Calu3 (cell line): ENCODE data around the gene TRAK1. TPM values are rescaled to one million over a fixed set of nuclear protein-coding genes. Genes with fewer than 3 reads are reported as not detected.

Source experiments
- BruUV-seq: library from RNA; stranded (reverse); fragments of 400-500 nt; replicated peaks from 2 replicates; lab custom pipeline; 2021; lab: Mats Ljungman, UMichigan
- CTCF ChIA-PET: fragments of 300-600 bp; sonication (Branson Sonifier 250); formaldehyde crosslinking; loops from one replicate; lab custom pipeline; 2022; ENCODE audit warnings: antibody characterized with exemption; lab: Charles Lee
- DNase-seq: peaks from one replicate; pipeline ENCODE4 v3.0.0; 2022
- H3K27ac Mint-ChIP-seq: one replicate; pipeline ENCODE4 v1.8.0; 2022; ENCODE audit warnings: mixed read lengths; ENCODE audit not compliant: unreplicated experiment
- H3K27me3 Mint-ChIP-seq: one replicate; pipeline ENCODE4 v1.8.0; 2022; ENCODE audit warnings: mixed read lengths; ENCODE audit not compliant: unreplicated experiment
- H3K36me3 Mint-ChIP-seq: one replicate; pipeline ENCODE4 v1.8.0; 2022; ENCODE audit warnings: mild to moderate bottlenecking, moderate library complexity, mixed read lengths; ENCODE audit not compliant: insufficient read depth, unreplicated experiment
- H3K4me1 Mint-ChIP-seq: one replicate; pipeline ENCODE4 v1.8.0; 2022; ENCODE audit warnings: mild to moderate bottlenecking, low read depth, mixed read lengths; ENCODE audit not compliant: unreplicated experiment
- H3K4me3 Mint-ChIP-seq: one replicate; pipeline ENCODE4 v1.8.0; 2022; ENCODE audit warnings: mild to moderate bottlenecking, low read depth, moderate library complexity, mixed read lengths; ENCODE audit not compliant: unreplicated experiment
- H3K9me3 Mint-ChIP-seq: one replicate; pipeline ENCODE4 v1.8.0; 2022; ENCODE audit warnings: low read depth, mixed read lengths; ENCODE audit not compliant: unreplicated experiment
- intact Hi-C: fragments of 100-400 bp; cut with micrococcal nuclease; formaldehyde crosslinking; loops from one replicate; pipeline ENCODE4 v1.10.0; 2022; ENCODE audit not compliant: unreplicated experiment
- total RNA-seq: library from RNA; stranded (reverse); gene quantifications from 2 replicates; pipeline ENCODE4 v1.2.3, GENCODE V29; 2022
- TF ChIP-seq, protein P1 (sequence below): fragments of 200-600 bp; IDR thresholded peaks from one replicate; pipeline ENCODE4 v1.8.0; 2022; ENCODE audit warnings: antibody characterized with exemption; ENCODE audit not compliant: unreplicated experiment

Gene TRAK1
- total RNA-seq, 1 experiment from 2014 or later: 108 TPM

DNA sequence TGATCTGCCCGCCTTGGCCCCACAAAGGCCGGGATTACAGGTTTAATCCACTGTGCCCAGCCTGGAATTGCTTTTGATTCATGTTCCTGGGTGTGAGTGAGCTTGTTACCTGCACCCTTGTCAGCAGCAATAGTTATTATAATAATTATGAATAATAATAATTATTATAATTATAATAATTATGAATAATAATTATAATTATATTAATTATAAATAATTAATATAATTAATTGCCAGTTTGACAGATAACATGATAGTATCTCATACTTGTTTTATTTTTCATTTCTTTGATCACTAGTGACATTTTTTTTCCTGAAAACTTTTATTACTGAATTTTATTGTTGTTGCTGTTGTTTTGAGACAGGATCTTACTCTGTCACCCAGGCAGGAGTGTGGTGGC is 21.1 kb upstream of the TRAK1 start:
- no peaks in the 10 kb centered on the region for H3K36me3 Mint-ChIP-seq
- no peak overlapping the region for H3K4me3 Mint-ChIP-seq
- intact Hi-C loops: no loop called here
- CTCF ChIA-PET: interaction anchor here (2.1 kb wide), 1 partner anchor 9 kb away, joined by 5 read pairs; no protein-coding TSS in a partner anchor
- no peaks in the 10 kb centered on the region for H3K27me3 Mint-ChIP-seq
- no peak for DNase-seq
- BruUV-seq: no TSS peak
- TF ChIP-seq, protein P1, sequence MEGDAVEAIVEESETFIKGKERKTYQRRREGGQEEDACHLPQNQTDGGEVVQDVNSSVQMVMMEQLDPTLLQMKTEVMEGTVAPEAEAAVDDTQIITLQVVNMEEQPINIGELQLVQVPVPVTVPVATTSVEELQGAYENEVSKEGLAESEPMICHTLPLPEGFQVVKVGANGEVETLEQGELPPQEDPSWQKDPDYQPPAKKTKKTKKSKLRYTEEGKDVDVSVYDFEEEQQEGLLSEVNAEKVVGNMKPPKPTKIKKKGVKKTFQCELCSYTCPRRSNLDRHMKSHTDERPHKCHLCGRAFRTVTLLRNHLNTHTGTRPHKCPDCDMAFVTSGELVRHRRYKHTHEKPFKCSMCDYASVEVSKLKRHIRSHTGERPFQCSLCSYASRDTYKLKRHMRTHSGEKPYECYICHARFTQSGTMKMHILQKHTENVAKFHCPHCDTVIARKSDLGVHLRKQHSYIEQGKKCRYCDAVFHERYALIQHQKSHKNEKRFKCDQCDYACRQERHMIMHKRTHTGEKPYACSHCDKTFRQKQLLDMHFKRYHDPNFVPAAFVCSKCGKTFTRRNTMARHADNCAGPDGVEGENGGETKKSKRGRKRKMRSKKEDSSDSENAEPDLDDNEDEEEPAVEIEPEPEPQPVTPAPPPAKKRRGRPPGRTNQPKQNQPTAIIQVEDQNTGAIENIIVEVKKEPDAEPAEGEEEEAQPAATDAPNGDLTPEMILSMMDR: no peak
- no peaks in the 10 kb centered on the region for H3K9me3 Mint-ChIP-seq
- no peak overlapping the region for H3K27ac Mint-ChIP-seq
- H3K4me1 Mint-ChIP-seq: peaks cover 22% of the 10 kb centered on the region

DNA sequence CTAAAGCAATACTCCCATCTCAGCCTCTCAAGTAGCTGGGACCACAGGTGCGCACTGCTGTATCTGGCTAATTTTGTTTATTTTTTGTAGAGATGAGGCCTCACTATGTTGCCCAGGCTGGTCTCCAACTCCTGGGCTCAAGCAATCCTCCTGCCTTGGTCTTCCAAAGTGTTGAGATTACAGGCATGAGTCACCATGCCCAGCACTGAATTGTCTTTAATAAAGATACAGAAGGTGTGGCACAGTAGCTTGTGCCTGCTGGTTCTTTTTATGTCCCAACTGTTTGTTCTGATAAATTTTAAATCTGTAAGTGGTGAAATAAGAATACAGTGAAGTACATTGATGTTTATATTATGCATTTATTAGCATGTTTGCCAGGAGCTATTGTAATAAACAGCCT is 20.6 kb upstream of the TRAK1 start:
- Mint-ChIP-seq H3K27me3 (no peaks in the 10 kb centered on the region), H3K27ac (no peak overlapping the region)
- CTCF ChIA-PET: interaction anchor here (2.1 kb wide), 1 partner anchor 9 kb away, joined by 5 read pairs; no protein-coding TSS in a partner anchor

DNA sequence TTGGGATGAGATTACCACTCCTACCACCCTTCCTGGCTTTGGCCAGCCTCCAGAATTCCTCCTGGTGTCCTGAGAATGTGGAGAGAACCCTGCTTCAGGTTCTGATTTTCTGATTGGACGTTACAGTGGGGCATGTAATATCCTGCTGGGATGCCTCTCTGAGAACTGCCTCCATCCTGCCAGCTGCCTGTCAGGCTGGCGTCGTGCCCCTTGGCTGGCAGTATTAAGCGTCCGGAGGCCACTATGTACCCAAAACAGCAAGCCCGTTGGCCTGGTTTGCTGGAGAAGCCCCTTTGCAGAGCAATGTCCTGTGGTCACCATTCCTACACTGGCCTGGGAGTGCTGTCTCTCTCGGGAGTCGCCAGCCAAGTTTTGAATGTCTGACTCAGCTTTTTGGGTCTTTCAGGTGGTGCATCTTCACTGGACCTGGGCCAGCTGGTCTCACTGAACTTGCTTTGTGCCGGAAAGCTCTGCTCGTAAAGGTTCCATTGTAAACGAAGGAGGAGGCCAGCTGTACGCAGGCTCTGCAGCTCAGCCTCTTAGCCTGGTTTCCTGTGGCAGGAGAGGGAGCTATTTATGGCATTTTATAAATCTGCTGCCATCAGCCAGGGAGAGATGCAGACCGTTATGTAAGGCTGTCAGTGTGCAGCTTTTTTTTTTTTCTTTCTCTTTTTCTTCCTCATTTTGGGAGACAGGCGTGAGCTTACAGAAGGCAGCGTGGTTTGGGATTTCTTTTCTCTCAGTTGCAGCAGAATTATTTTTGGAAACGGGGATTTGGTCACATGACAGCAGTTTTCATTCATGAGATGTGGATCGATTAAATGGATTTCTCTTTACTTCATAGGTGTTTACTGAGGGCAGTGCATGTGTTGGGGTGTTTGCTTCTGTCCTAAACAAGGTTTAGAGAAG is 19.0 kb upstream of the TRAK1 start:
- no peak for DNase-seq
- no peak overlapping the region for H3K4me3 Mint-ChIP-seq
- TF ChIP-seq, protein P1: no peak

More for the DNA sequence above, 20.6 kb upstream of the TRAK1 start:
- H3K4me1 Mint-ChIP-seq: peaks cover 22% of the 10 kb centered on the region
- no peaks in the 10 kb centered on the region for H3K36me3 Mint-ChIP-seq
- intact Hi-C loops: no loop called here
- TF ChIP-seq, protein P1: no peak
- no peak overlapping the region for H3K4me3 Mint-ChIP-seq
- BruUV-seq: no TSS peak
- no peak for DNase-seq
- H3K9me3 Mint-ChIP-seq: no peaks in the 10 kb centered on the region

DNA sequence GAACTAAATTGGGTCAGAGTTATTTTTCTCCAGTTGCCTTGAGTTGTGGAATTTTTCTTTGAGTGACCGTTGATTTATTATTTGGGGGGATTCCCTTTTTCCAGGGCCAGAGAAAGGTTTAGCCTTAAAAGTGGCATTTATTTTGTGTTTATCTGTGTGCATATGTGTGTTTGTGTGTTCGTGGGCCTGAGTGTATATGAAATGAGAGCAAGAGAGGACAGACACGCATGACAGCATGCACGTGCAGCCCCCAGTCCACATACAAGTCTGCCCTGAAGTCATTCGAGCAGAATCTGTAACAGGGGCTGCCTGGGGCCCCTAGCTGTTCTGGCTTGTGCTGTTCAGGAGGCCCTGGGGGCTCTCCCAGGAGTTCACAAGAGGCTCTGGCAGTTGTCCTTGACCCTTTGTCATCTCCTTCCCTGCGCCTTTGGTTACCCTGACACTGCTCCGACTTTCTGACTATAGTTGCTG is 18.3 kb upstream of the TRAK1 start:
- no TSS peak for BruUV-seq
- no peak overlapping the region for H3K4me3 Mint-ChIP-seq
- no peaks in the 10 kb centered on the region for H3K36me3 Mint-ChIP-seq
- CTCF ChIA-PET: interaction anchor here (0.7 to 1.5 kb wide), 2 partner anchors 23 to 108 kb away, joined by 3 read pairs; no protein-coding TSS in a partner anchor
- DNase-seq: no peak
- no peak overlapping the region for H3K27ac Mint-ChIP-seq
- H3K27me3 Mint-ChIP-seq: no peaks in the 10 kb centered on the region
- intact Hi-C loops: no loop called here
- H3K9me3 Mint-ChIP-seq: no peaks in the 10 kb centered on the region
- TF ChIP-seq, protein P1: no peak
- H3K4me1 Mint-ChIP-seq: peaks cover 21% of the 10 kb centered on the region

More for the DNA sequence above, 19.0 kb upstream of the TRAK1 start:
- H3K27ac Mint-ChIP-seq: no peak overlapping the region
- CTCF ChIA-PET: interaction anchor here (0.7 to 2.1 kb wide), 3 partner anchors 11 to 107 kb away, joined by 3 to 12 read pairs (median 5); no protein-coding TSS in a partner anchor
- peaks cover 15% of the 10 kb centered on the region for H3K4me1 Mint-ChIP-seq
- no TSS peak for BruUV-seq
- intact Hi-C loops: no loop called here
- no peaks in the 10 kb centered on the region for H3K27me3 Mint-ChIP-seq
- no peaks in the 10 kb centered on the region for H3K9me3 Mint-ChIP-seq
- no peaks in the 10 kb centered on the region for H3K36me3 Mint-ChIP-seq
